Heart right ventricle (tissue), 16 donors: ENCODE results near the gene TNS2. TPM values are rescaled to one million over a fixed set of nuclear protein-coding genes. Genes with fewer than 3 reads are reported as not detected.

ENCODE experiments used
- ATAC-seq, 8 donors: fragments of 200-7000 bp; cut with Tn5 transposase; one replicate each; pipeline ENCODE4 v1.9.1; 2020; ENCODE audit warnings: mild to moderate bottlenecking in 8 of 8, moderate library complexity in 8 of 8, moderate number of reproducible peaks in 1 of 8
- DNase-seq, 2 donors: peaks; one replicate each; pipeline ENCODE4 v3.0.0-alpha.2; 2020
- H3K27ac ChIP-seq, 10 donors: fragments of 200-600 bp; sonication (generic) in 2 of 10; one replicate each; pipeline versions ENCODE4 v1.5.0 to v1.8.0; 2020 to 2022; ENCODE audit warnings: mild to moderate bottlenecking in 3 of 10
- H3K27me3 ChIP-seq, 7 donors: fragments of 200-600 bp; one replicate each; pipeline ENCODE4 v1.8.0; 2021 to 2022; ENCODE audit warnings: mild to moderate bottlenecking in 2 of 7
- H3K36me3 ChIP-seq, 9 donors: fragments of 200-600 bp; sonication (generic) in 1 of 9; one replicate each; pipeline versions ENCODE4 v1.5.0 to v1.8.0; 2020 to 2022; ENCODE audit warnings: mild to moderate bottlenecking in 2 of 9
- H3K4me1 ChIP-seq, 9 donors: fragments of 200-600 bp; sonication (generic) in 1 of 9; one replicate each; pipeline versions ENCODE4 v1.5.0 to v1.8.0; 2020 to 2022; ENCODE audit warnings: mild to moderate bottlenecking in 4 of 9
- H3K4me3 ChIP-seq, 10 donors: fragments of 200-600 bp; sonication (generic) in 2 of 10; one replicate each; pipeline versions ENCODE4 v1.5.0 to v1.8.0; 2020 to 2022; ENCODE audit warnings: mild to moderate bottlenecking in 7 of 10, moderate library complexity in 2 of 10
- H3K9me3 ChIP-seq, 11 donors: fragments of 200-600 bp in 10 of 11; sonication (generic) in 2 of 11; one replicate each; pipeline versions ENCODE4 v1.5.0 to v1.8.0; 2013 to 2022; ENCODE audit warnings: mild to moderate bottlenecking in 2 of 11, control low read depth in 1 of 11, moderate library complexity in 1 of 11
- CTCF ChIP-seq, 9 donors: fragments of 200-600 bp; sonication (generic) in 2 of 9; IDR thresholded peaks; one replicate each; pipeline versions ENCODE4 v1.5.0 to v1.8.0; 2021 to 2022; ENCODE audit warnings: antibody characterized with exemption in 9 of 9, mild to moderate bottlenecking in 5 of 9, moderate library complexity in 1 of 9
- WGBS, 2 donors: extraction: QIAGEN DNeasy Blood & Tissue Kit; methylation state at CpG; one replicate each; pipeline ENCODE4 v1.1.7; 2013; ENCODE audit warnings: inconsistent platforms in 1 of 2; 5-methylcytosine and 5-hydroxymethylcytosine counted together
- intact Hi-C, 10 donors: fragments of 100-400 bp; cut with DNase I; formaldehyde crosslinking; loops; one replicate each; pipeline versions ENCODE4 v1.11.1 to v1.14.2; 2022
- polyA plus RNA-seq, 2 donors: library from polyadenylated mRNA; stranded (reverse); fragments of 200-250 nt; gene quantifications; one replicate each; pipeline ENCODE4 v1.2.3, GENCODE V29; 2013
- total RNA-seq, 10 donors: library from RNA; stranded (reverse); fragmentation: NEBNext Ultra II Directional in 3 of 10; extraction: Animal tissue kit (Norgen Biotek cat#: 25700) in 3 of 10; gene quantifications; one replicate each; pipeline versions ENCODE4 v1.2.1 to v1.2.4, GENCODE V29; 2021 to 2023
- donor health status: Arrhythmogenic right ventricular cardiomyopathy.
- donor health status: ischemic (EF 13 %, LVEDD 7.1; RV severe dilation, severe dysfunction).
- donor health status: healthy with polysubstance abuse.
- donor health status: DM: no; HTN: yes; CAD: no.
- donor health status: DM: no; HTN: no; CAD: no.
- donor health status: ischemic (EF 25% LVEDD 6.9; RV normal size, moderate dysfunction).
- donor health status: ischemic (EF 25% LVEDD 5.7; RV mildly dilated, moderate dysfunction).
- donor health status: healthy.
- donor health status: DM: yes; HTN: yes; CAD: no.
- donor health status: Ischemic cardiomyopathy.
- donor health status: ischemic (EF 35%, LVEDD 5.7; RV mildly dilated, moderate dysfunction).
- donor health status: nonischemic (EF 11% LVEDD 7.7; RV severe dilation, severe dysfunction).
- donor health status: DM: yes; HTN: yes; CAD: no.
- donor health status: PGD.
- donor health status: ischemic (EF 29% LVEDD 5.4; RV normal size, mild dysfunction).
- donor health status: nonischemic (EF 23%, LVEDD 6.1; RV moderate dilation, normal function).

TNS2 gene
- total and polyA plus RNA-seq, 12 donors: 60.6 to 364 (median 77.1) TPM

GRCh38 chr12:53096759-53097158 lies 46.9 kb downstream of the TNS2 start:
- intact Hi-C loops: loop anchor here in 5 of 10 donors (2.0 to 5.0 kb wide), 4 partner anchors 16 to 59 kb away; partner anchors contain the start of gene SPRYD3 (in 2 of the 5)
- TF ChIP-seq CTCF (IDR thresholded peaks at IDR 0.05): no peak
- Histone ChIP-seq H3K36me3 (peaks cover 0 to 13% (median 0%) of the 10 kb centered on the region in 9 donors), H3K27ac (peak overlapping the region; percentile 79 to 97 (median 90)), H3K4me3 (peak overlapping the region; percentile 28 to 82 (median 66)), H3K4me1 (peaks cover 10 to 50% (median 40%) of the 10 kb centered on the region in 9 donors), H3K9me3 (no peaks in the 10 kb centered on the region), H3K27me3 (peaks cover 0 to 4% (median 0%) of the 10 kb centered on the region in 7 donors)
- ATAC-seq (no peak), DNase-seq (no peak)
- 50 to 51% methylated on average over 9 of the region's 9 CpGs for WGBS, 2 donors

GRCh38 chr12:53097207-53097563 lies 47.3 kb downstream of the TNS2 start:
- peak; percentile 21 to 61 (median 40) for ATAC-seq
- WGBS, 2 donors: 1 to 2% methylated on average over 9 of the region's 9 CpGs

GRCh38 chr12:53097564-53098353 lies 47.9 kb downstream of the TNS2 start, which contains the start of gene IGFBP6:
IGFBP6 (plus strand) TSS chr12:53097667; CDS start chr12:53097718, 51 bp downstream.
- intact Hi-C loops: loop anchor here in 7 of 10 donors (2.0 to 5.0 kb wide), 7 partner anchors 17 to 60 kb away; partner anchors contain the start of gene SPRYD3 (in 2 of the 7)
- DNase-seq (peak; percentile 62 to 79), ATAC-seq (peak; percentile 51 to 73 (median 68))
- no peaks in the 10 kb centered on the region for H3K9me3 ChIP-seq
- peaks cover 10 to 59% (median 40%) of the 10 kb centered on the region in 9 donors for H3K4me1 ChIP-seq
- 1% methylated on average over 51 of the region's 51 CpGs for WGBS, 2 donors
- peaks cover 0 to 23% (median 0%) of the 10 kb centered on the region in 9 donors for H3K36me3 ChIP-seq
- H3K4me3 ChIP-seq: peak within 1 kb of the TSS; percentile 28 to 82 (median 66)
- H3K27me3 ChIP-seq: peaks cover 0 to 4% (median 0%) of the 10 kb centered on the region in 7 donors
- H3K27ac ChIP-seq: peak within 1 kb of the TSS; percentile 79 to 97 (median 90)
- TF ChIP-seq CTCF (IDR thresholded peaks at IDR 0.05): peak in 4 of 9 donors; percentile 13 to 26 (median 22)

More at GRCh38 chr12:53097207-53097563, 47.3 kb downstream of the TNS2 start:
- intact Hi-C loops: loop anchor here in 5 of 10 donors (2.0 to 5.0 kb wide), 4 partner anchors 16 to 60 kb away; partner anchors contain the start of gene SPRYD3 (in 2 of the 5)
- DNase-seq: no peak
- no peak for TF ChIP-seq CTCF (IDR thresholded peaks at IDR 0.05)
- peak overlapping the region; percentile 28 to 82 (median 66) for H3K4me3 ChIP-seq
- H3K36me3 ChIP-seq: peaks cover 0 to 17% (median 0%) of the 10 kb centered on the region in 9 donors
- no peaks in the 10 kb centered on the region for H3K9me3 ChIP-seq
- peaks cover 0 to 4% (median 0%) of the 10 kb centered on the region in 7 donors for H3K27me3 ChIP-seq
- H3K27ac ChIP-seq: peak overlapping the region; percentile 79 to 97 (median 90)
- peaks cover 10 to 54% (median 40%) of the 10 kb centered on the region in 9 donors for H3K4me1 ChIP-seq

- 30 to 38% methylated on average over 13 of the region's 13 CpGs for WGBS, 2 donors
- Histone ChIP-seq H3K36me3 (peaks cover 0 to 26% (median 0%) of the 10 kb centered on the region in 9 donors), H3K27ac (peak overlapping the region; percentile 79 to 97 (median 90)), H3K4me1 (peaks cover 10 to 65% (median 40%) of the 10 kb centered on the region in 9 donors), H3K4me3 (peak overlapping the region in 9 of 10 donors; percentile 61 to 82 (median 66)), H3K27me3 (peaks cover 0 to 4% (median 0%) of the 10 kb centered on the region in 7 donors), H3K9me3 (no peaks in the 10 kb centered on the region)
- ATAC-seq (peak in 7 of 8 donors; percentile 16 to 61 (median 42)), DNase-seq (peak in 1 of 2 donors; percentile 58)
- no peak for TF ChIP-seq CTCF (IDR thresholded peaks at IDR 0.05)
- intact Hi-C loops: loop anchor here in 6 of 10 donors (2.0 to 5.0 kb wide), 5 partner anchors 28 to 61 kb away; no protein-coding TSS in a partner anchor
Observed at GRCh38 chr12:53098354-53098981, 48.6 kb downstream of the TNS2 start.
